ENCODE measurements around the gene EED. TPM values are rescaled to one million over a fixed set of nuclear protein-coding genes. Genes with fewer than 3 reads are reported as not detected.

The EED gene
- polyA plus RNA-seq, 1 donor from 2014 or later: 40.1 TPM

- TF ChIP-seq REST (IDR thresholded peaks at IDR 0.05; ENCODE audit: borderline replicate concordance) (no peak), TAF1 (IDR thresholded peaks at IDR 0.05; ENCODE audit: low read depth) (no peak)
Measured at GRCh38 chr11:86194998-86195397, 49.6 kb upstream of the EED start (continued).

- no peak overlapping the region for H2AFZ ChIP-seq (ENCODE audit: low read depth, low read length)
- H3K9me3 ChIP-seq (ENCODE audit: low read length): no peaks in the 10 kb centered on the region
- H3K36me3 ChIP-seq (ENCODE audit: insufficient read depth, low read length): no peaks in the 10 kb centered on the region
- no peak overlapping the region for H3K27ac ChIP-seq (ENCODE audit: low read length)
- no peaks in the 10 kb centered on the region for H3K27me3 ChIP-seq (ENCODE audit: insufficient read depth, low read depth, low read length)
- no peak overlapping the region for H3K4me2 ChIP-seq (ENCODE audit: low read length)
- H3K79me2 ChIP-seq (replicated peaks; ENCODE audit: insufficient read depth, low read length): no peaks in the 10 kb centered on the region
- H3K4me3 ChIP-seq (ENCODE audit: low read length): no peak overlapping the region
- TF ChIP-seq SMC3 (conservative IDR thresholded peaks at IDR 0.05; ENCODE audit: poor library complexity) (no peak), CTCF (IDR thresholded peaks at IDR 0.05; ENCODE audit: poor library complexity, severe bottlenecking) (no peak), EZH2 (IDR thresholded peaks at IDR 0.05; ENCODE audit: borderline replicate concordance, insufficient read depth, low read length, poor library complexity, severe bottlenecking) (no peak), RAD21 (conservative IDR thresholded peaks at IDR 0.05) (no peak), POLR2AphosphoS5 (IDR thresholded peaks at IDR 0.05) (no peak)
- no peaks in the 10 kb centered on the region for H3F3A ChIP-seq (ENCODE audit: insufficient read depth, low read length, poor library complexity, severe bottlenecking)
- no peak overlapping the region for H3K9ac ChIP-seq (ENCODE audit: low read length)
- no peaks in the 10 kb centered on the region for H3K9me2 ChIP-seq (ENCODE audit: insufficient read depth, low read length)
- no peaks in the 10 kb centered on the region for H4K20me1 ChIP-seq (ENCODE audit: insufficient read depth)
Measured at GRCh38 chr11:86196085-86196696, 48.4 kb upstream of the EED start.

GRCh38 chr11:86196913-86197312, 47.6 kb upstream of the EED start:
- H3K79me2 ChIP-seq (replicated peaks; ENCODE audit: insufficient read depth, low read length): no peaks in the 10 kb centered on the region
- TF ChIP-seq RAD21 (conservative IDR thresholded peaks at IDR 0.05) (no peak), SMC3 (conservative IDR thresholded peaks at IDR 0.05; ENCODE audit: poor library complexity) (no peak), MXI1 (conservative IDR thresholded peaks at IDR 0.05; ENCODE audit: poor library complexity, severe bottlenecking) (no peak), CTCF (IDR thresholded peaks at IDR 0.05; ENCODE audit: poor library complexity, severe bottlenecking) (no peak), EZH2 (IDR thresholded peaks at IDR 0.05; ENCODE audit: borderline replicate concordance, insufficient read depth, low read length, poor library complexity, severe bottlenecking) (no peak), TAF1 (IDR thresholded peaks at IDR 0.05; ENCODE audit: low read depth) (no peak), POLR2AphosphoS5 (IDR thresholded peaks at IDR 0.05) (no peak), EP300 (conservative IDR thresholded peaks at IDR 0.05; ENCODE audit: poor library complexity, severe bottlenecking) (no peak)
- no peak overlapping the region for H2AFZ ChIP-seq (ENCODE audit: low read depth, low read length)
- no peaks in the 10 kb centered on the region for H3K27me3 ChIP-seq (ENCODE audit: insufficient read depth, low read depth, low read length)
- H4K20me1 ChIP-seq (ENCODE audit: insufficient read depth): no peaks in the 10 kb centered on the region
- no peaks in the 10 kb centered on the region for H3K9me2 ChIP-seq (ENCODE audit: insufficient read depth, low read length)
- no peak overlapping the region for H3K4me2 ChIP-seq (ENCODE audit: low read length)
- no peak overlapping the region for H3K9ac ChIP-seq (ENCODE audit: low read length)
- no peaks in the 10 kb centered on the region for H3F3A ChIP-seq (ENCODE audit: insufficient read depth, low read length, poor library complexity, severe bottlenecking)
- no peaks in the 10 kb centered on the region for H3K36me3 ChIP-seq (ENCODE audit: insufficient read depth, low read length)
- H3K4me3 ChIP-seq (ENCODE audit: low read length): no peak overlapping the region
- H3K9me3 ChIP-seq (ENCODE audit: low read length): no peaks in the 10 kb centered on the region
- no peak overlapping the region for H3K27ac ChIP-seq (ENCODE audit: low read length)
